NOMO-1 treated with dmso at 0.1 percent for 144 hours (cell line): ENCODE data around the gene POLR2F.
A peak's percentile ranks its signal among the peaks of the same experiment; 100 is the strongest.
"Not testable (repeated sequence)": the region's sequence is repeated elsewhere in the genome, so short reads cannot be mapped to it uniquely, and the experiment has no call there.

Source experiments
- DNase-seq: peaks from one replicate; lab custom pipeline; 2025; ENCODE audit not compliant: unreplicated experiment; lab: John Stamatoyannopoulos, UW

Gene POLR2F

GRCh38 chr22:37925330-37925729 lies 28.2 kb upstream of the POLR2F start:
- DNase-seq = no peak

GRCh38 chr22:37925767-37926166 lies 27.7 kb upstream of the POLR2F start:
- no peak for DNase-seq

- DNase-seq = no peak
Observed at GRCh38 chr22:37926358-37926757, 27.1 kb upstream of the POLR2F start.

- DNase-seq = no peak
Observed at GRCh38 chr22:37926771-37927636, 26.5 kb upstream of the POLR2F start.

GRCh38 chr22:37927637-37927936 lies 25.9 kb upstream of the POLR2F start:
- no peak for DNase-seq

GRCh38 chr22:37929390-37929789 lies 24.1 kb upstream of the POLR2F start:
- no peak for DNase-seq

- DNase-seq = no peak
Observed at GRCh38 chr22:37930270-37930951, 23.1 kb upstream of the POLR2F start.

- DNase-seq = no peak
Observed at GRCh38 chr22:37930952-37931440, 22.5 kb upstream of the POLR2F start.

GRCh38 chr22:37931893-37932389 lies 21.6 kb upstream of the POLR2F start:
- no peak for DNase-seq

- no peak for DNase-seq
Observed at GRCh38 chr22:37932401-37932800, 21.1 kb upstream of the POLR2F start.

GRCh38 chr22:37932821-37933578 lies 20.5 kb upstream of the POLR2F start:
- no peak for DNase-seq

GRCh38 chr22:37933711-37934376 lies 19.7 kb upstream of the POLR2F start:
- peak; percentile 40 for DNase-seq

- peak; percentile 50 for DNase-seq
Observed at GRCh38 chr22:37940698-37941376, 12.7 kb upstream of the POLR2F start.

GRCh38 chr22:37942133-37942532 lies 11.4 kb upstream of the POLR2F start:
- DNase-seq = no peak

GRCh38 chr22:37943136-37943824 lies 10.2 kb upstream of the POLR2F start:
- no peak for DNase-seq

GRCh38 chr22:37943825-37944198 lies 9.7 kb upstream of the POLR2F start:
- DNase-seq = no peak

- DNase-seq = not testable (repeated sequence)
Observed at GRCh38 chr22:37944423-37944822, 9.1 kb upstream of the POLR2F start.

GRCh38 chr22:37947142-37947795 lies 6.2 kb upstream of the POLR2F start:
- not testable (repeated sequence) for DNase-seq

GRCh38 chr22:37951305-37951704 lies 2.2 kb upstream of the POLR2F start:
- no peak for DNase-seq
